GM12865 (cell line): ENCODE data around the gene EDAR.

Experiments
- DNase-seq: peaks from one replicate; pipeline ENCODE4 v3.0.0; 2010; ENCODE audit warnings: low read depth
- H3K4me3 ChIP-seq: 2 replicates; pipeline ENCODE4 v1.5.1; 2011; ENCODE audit warnings: mild to moderate bottlenecking, low read depth, low read length, control low read depth
- CTCF ChIP-seq: IDR thresholded peaks from 2 replicates; pipeline ENCODE4 v1.5.1; 2011; ENCODE audit warnings: low read length, control low read depth, low read depth, inconsistent platforms; ENCODE audit not compliant: insufficient read depth; ENCODE audit errors: missing control alignments

The EDAR gene

GRCh38 chr2:108866041-108866440, 123.0 kb downstream of the EDAR start:
- no peak overlapping the region for H3K4me3 ChIP-seq
- TF ChIP-seq CTCF = no peak
- no peak for DNase-seq

GRCh38 chr2:108858894-108859293, 130.1 kb downstream of the EDAR start:
- no peak for TF ChIP-seq CTCF
- DNase-seq = no peak
- H3K4me3 ChIP-seq = no peak overlapping the region

- no peak overlapping the region for H3K4me3 ChIP-seq
- TF ChIP-seq CTCF = no peak
- DNase-seq = peak; percentile 20
These were observed 133.8 kb downstream of the EDAR start for GRCh38 chr2:108855194-108855593.

- DNase-seq = no peak
- TF ChIP-seq CTCF = no peak
- no peak overlapping the region for H3K4me3 ChIP-seq
These were observed 134.5 kb downstream of the EDAR start for GRCh38 chr2:108854484-108854883.

GRCh38 chr2:108853421-108853820, 135.6 kb downstream of the EDAR start:
- TF ChIP-seq CTCF = no peak
- DNase-seq = no peak
- H3K4me3 ChIP-seq = no peak overlapping the region

- no peak for DNase-seq
- H3K4me3 ChIP-seq = no peak overlapping the region
- TF ChIP-seq CTCF = no peak
These were observed 136.6 kb downstream of the EDAR start for GRCh38 chr2:108852375-108852774.

GRCh38 chr2:108847000-108847399, 142.0 kb downstream of the EDAR start:
- H3K4me3 ChIP-seq = no peak overlapping the region
- TF ChIP-seq CTCF = no peak
- DNase-seq = no peak
